ENCODE results near the gene FADS6. TPM values are rescaled to one million over a fixed set of nuclear protein-coding genes. Genes with fewer than 3 reads are reported as not detected.

The FADS6 gene
- total and polyA plus RNA-seq, 2 donors (not counting 3 experiments of a cell fraction or from before 2014, with no cell fraction given) = not detected

GRCh38 chr17:74919440-74920305 lies 26.2 kb upstream of the FADS6 start:
- peaks cover 4% of the 10 kb centered on the region for H3K4me1 ChIP-seq (ENCODE audit: control insufficient read depth, extremely low read depth, insufficient read depth, low read length)
- no TSS peak for BruUV-seq (replicated peaks)
- no peaks in the 10 kb centered on the region for H3K9me3 ChIP-seq (replicated peaks; ENCODE audit: control insufficient read depth, insufficient read depth, low read length)
- no peak overlapping the region for H3K27ac ChIP-seq (ENCODE audit: insufficient read depth, low read depth, low read length)
- no peak overlapping the region for H3K4me2 ChIP-seq (ENCODE audit: insufficient read depth, low read length)
- POLR2A ChIA-PET = no interaction called here
- dilution Hi-C loops (cut with MboI; ENCODE audit: extremely low pct_ligation_motif_present, low sequenced_read_pairs) (no loop called here), intact Hi-C loops (cut with micrococcal nuclease) (loop anchor here (5.0 kb wide), 1 partner anchor 283 kb away; no protein-coding TSS in a partner anchor)
- H2AFZ ChIP-seq (ENCODE audit: low read depth, low read length) = no peak overlapping the region
- no peaks in the 10 kb centered on the region for H3K36me3 ChIP-seq (ENCODE audit: control insufficient read depth in 2 of 2, extremely low read depth in 1 of 2, insufficient read depth in 2 of 2, low read length in 2 of 2)
- peaks cover 20 to 28% of the 10 kb centered on the region in 2 experiments for H3K27me3 ChIP-seq (ENCODE audit: control insufficient read depth in 2 of 2, insufficient read depth in 2 of 2, low read length in 2 of 2)
- H4K20me1 ChIP-seq (replicated peaks; ENCODE audit: control insufficient read depth, extremely low read depth, insufficient read depth, low read length) = no peaks in the 10 kb centered on the region
- no peaks in the 10 kb centered on the region for H3K9me1 ChIP-seq (replicated peaks; ENCODE audit: control insufficient read depth, extremely low read depth, insufficient read depth, low read length)
- FAIRE-seq (no peak), DNase-seq (ENCODE audit: low read depth, low spot score) (no peak)
- no peak overlapping the region for H3K9ac ChIP-seq (replicated peaks; ENCODE audit: extremely low read depth, insufficient read depth, low read length)
- no peaks in the 10 kb centered on the region for H3K79me2 ChIP-seq (ENCODE audit: control insufficient read depth, insufficient read depth, low read length)
- CTCF ChIA-PET = interaction anchor here (0.6 to 3.7 kb wide), 7 partner anchors 16 to 282 kb away, joined by 3 to 23 read pairs (median 4); partner anchors contain the start of gene OTOP3
- TF ChIP-seq POLR2A (IDR thresholded peaks at IDR 0.05; ENCODE audit: low read depth, low read length) (no peak), EZH2 (IDR thresholded peaks at IDR 0.05; ENCODE audit: borderline replicate concordance, low read depth, low read length, severe bottlenecking) (peak; percentile 20)
- TF ChIP-seq, protein P1, sequence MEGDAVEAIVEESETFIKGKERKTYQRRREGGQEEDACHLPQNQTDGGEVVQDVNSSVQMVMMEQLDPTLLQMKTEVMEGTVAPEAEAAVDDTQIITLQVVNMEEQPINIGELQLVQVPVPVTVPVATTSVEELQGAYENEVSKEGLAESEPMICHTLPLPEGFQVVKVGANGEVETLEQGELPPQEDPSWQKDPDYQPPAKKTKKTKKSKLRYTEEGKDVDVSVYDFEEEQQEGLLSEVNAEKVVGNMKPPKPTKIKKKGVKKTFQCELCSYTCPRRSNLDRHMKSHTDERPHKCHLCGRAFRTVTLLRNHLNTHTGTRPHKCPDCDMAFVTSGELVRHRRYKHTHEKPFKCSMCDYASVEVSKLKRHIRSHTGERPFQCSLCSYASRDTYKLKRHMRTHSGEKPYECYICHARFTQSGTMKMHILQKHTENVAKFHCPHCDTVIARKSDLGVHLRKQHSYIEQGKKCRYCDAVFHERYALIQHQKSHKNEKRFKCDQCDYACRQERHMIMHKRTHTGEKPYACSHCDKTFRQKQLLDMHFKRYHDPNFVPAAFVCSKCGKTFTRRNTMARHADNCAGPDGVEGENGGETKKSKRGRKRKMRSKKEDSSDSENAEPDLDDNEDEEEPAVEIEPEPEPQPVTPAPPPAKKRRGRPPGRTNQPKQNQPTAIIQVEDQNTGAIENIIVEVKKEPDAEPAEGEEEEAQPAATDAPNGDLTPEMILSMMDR (IDR thresholded peaks at IDR 0.05; ENCODE audit: extremely low read depth in 1 of 2, insufficient read depth in 1 of 2, low read depth in 1 of 2, low read length in 2 of 2) = peak in 1 of 2 donors; percentile 32
- H3K4me3 ChIP-seq (replicated peaks in 1 of 3; ENCODE audit: insufficient read depth in 1 of 3, low read depth in 1 of 3, low read length in 3 of 3) = no peak overlapping the region

- Histone ChIP-seq H3K4me2 (ENCODE audit: insufficient read depth, low read length) (no peak overlapping the region), H3K9me3 (replicated peaks; ENCODE audit: control insufficient read depth, insufficient read depth, low read length) (no peaks in the 10 kb centered on the region), H3K9ac (replicated peaks; ENCODE audit: extremely low read depth, insufficient read depth, low read length) (no peak overlapping the region), H3K27ac (ENCODE audit: insufficient read depth, low read depth, low read length) (no peak overlapping the region), H3K36me3 (ENCODE audit: control insufficient read depth in 2 of 2, extremely low read depth in 1 of 2, insufficient read depth in 2 of 2, low read length in 2 of 2) (no peaks in the 10 kb centered on the region), H2AFZ (ENCODE audit: low read depth, low read length) (no peak overlapping the region), H3K4me3 (replicated peaks in 1 of 3; ENCODE audit: insufficient read depth in 1 of 3, low read depth in 1 of 3, low read length in 3 of 3) (no peak overlapping the region), H3K9me1 (replicated peaks; ENCODE audit: control insufficient read depth, extremely low read depth, insufficient read depth, low read length) (no peaks in the 10 kb centered on the region), H3K79me2 (ENCODE audit: control insufficient read depth, insufficient read depth, low read length) (no peaks in the 10 kb centered on the region), H3K27me3 (ENCODE audit: control insufficient read depth in 2 of 2, insufficient read depth in 2 of 2, low read length in 2 of 2) (peaks cover 13 to 20% of the 10 kb centered on the region in 2 experiments), H3K4me1 (ENCODE audit: control insufficient read depth, extremely low read depth, insufficient read depth, low read length) (peaks cover 4% of the 10 kb centered on the region), H4K20me1 (replicated peaks; ENCODE audit: control insufficient read depth, extremely low read depth, insufficient read depth, low read length) (no peaks in the 10 kb centered on the region)
- dilution Hi-C loops (cut with MboI; ENCODE audit: extremely low pct_ligation_motif_present, low sequenced_read_pairs) = no loop called here
- FAIRE-seq = no peak
- ChIA-PET POLR2A (interaction anchor here (0.7 kb wide), 1 partner anchor 37 kb away, joined by 4 read pairs; no protein-coding TSS in a partner anchor), CTCF (interaction anchor here (1.0 to 3.7 kb wide), 4 partner anchors 16 to 39 kb away, joined by 4 to 23 read pairs (median 4); partner anchors contain the start of gene OTOP3)
- BruUV-seq (replicated peaks) = no TSS peak
- no peak for DNase-seq (ENCODE audit: low read depth, low spot score)
- no peak for TF ChIP-seq FOS (IDR thresholded peaks at IDR 0.05; ENCODE audit: borderline replicate concordance, insufficient read depth, low read length)
- TF ChIP-seq POLR2AphosphoS5 (IDR thresholded peaks at IDR 0.05; ENCODE audit: insufficient read depth, low read depth, low read length) = no peak
- TF ChIP-seq JUN (IDR thresholded peaks at IDR 0.05; ENCODE audit: borderline replicate concordance, insufficient read depth, insufficient read length, low read depth) = no peak
- TF ChIP-seq GATA2 (IDR thresholded peaks at IDR 0.05; ENCODE audit: insufficient read depth, insufficient read length, low read depth, low read length) = no peak
- no peak for TF ChIP-seq EZH2 (IDR thresholded peaks at IDR 0.05; ENCODE audit: borderline replicate concordance, low read depth, low read length, severe bottlenecking)
- no peak for TF ChIP-seq MYC (IDR thresholded peaks at IDR 0.05; ENCODE audit: low read depth, low read length)
- TF ChIP-seq, protein P2, sequence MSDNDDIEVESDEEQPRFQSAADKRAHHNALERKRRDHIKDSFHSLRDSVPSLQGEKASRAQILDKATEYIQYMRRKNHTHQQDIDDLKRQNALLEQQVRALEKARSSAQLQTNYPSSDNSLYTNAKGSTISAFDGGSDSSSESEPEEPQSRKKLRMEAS (IDR thresholded peaks at IDR 0.05; ENCODE audit: insufficient read depth, insufficient read length) = no peak
- no peak for TF ChIP-seq POLR2A (IDR thresholded peaks at IDR 0.05; ENCODE audit: low read depth, low read length)
- TF ChIP-seq, protein P1 (IDR thresholded peaks at IDR 0.05; ENCODE audit: extremely low read depth in 1 of 2, insufficient read depth in 1 of 2, low read depth in 1 of 2, low read length in 2 of 2) = no peak
- intact Hi-C loops (cut with micrococcal nuclease) = no loop called here
Observed at GRCh38 chr17:74918906-74919305, 25.5 kb upstream of the FADS6 start.

All from endothelial cell of umbilical vein (primary cell).